SK-N-MC (cell line): Measurements from ENCODE around the gene VAV3.

Experiments used
- EZH2 ChIP-seq: fragments of 200-600 bp; sonication (generic); IDR thresholded peaks from one replicate; pipeline ENCODE4 v1.6.1; 2017; ENCODE audit warnings: antibody characterized with exemption
- FOXP2 ChIP-seq: optimal IDR thresholded peaks from 2 replicates; pipeline ENCODE3; 2011; ENCODE audit warnings: mild to moderate bottlenecking, moderate library complexity; ENCODE audit not compliant: insufficient read depth; ENCODE audit errors: extremely low read length, control extremely low read depth
- POLR2AphosphoS5 ChIP-seq: IDR thresholded peaks from 2 replicates; pipeline ENCODE4 v1.6.1; 2012; ENCODE audit warnings: mild to moderate bottlenecking, low read depth, low read length, borderline replicate concordance

DNA sequence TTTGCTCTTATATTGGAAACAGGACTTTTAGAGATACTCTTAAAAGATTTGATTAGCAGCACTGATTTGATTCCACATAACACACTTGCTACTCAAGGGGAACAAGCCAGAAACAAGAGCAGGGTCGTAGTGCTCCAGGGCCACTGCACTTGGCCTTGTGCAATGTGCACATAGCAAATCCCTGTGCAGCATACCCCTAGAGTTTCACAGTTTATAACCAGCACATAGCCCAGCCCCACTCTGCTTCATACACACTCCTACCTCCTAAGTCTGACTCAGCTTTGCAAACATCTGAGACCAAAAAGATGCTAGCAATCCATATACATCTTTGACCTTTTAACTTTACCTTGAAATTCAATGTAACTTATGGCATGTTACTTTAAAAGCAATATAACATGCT is 157.6 kb downstream of the VAV3 start:
- TF ChIP-seq EZH2: no peak
- TF ChIP-seq POLR2AphosphoS5: no peak
- TF ChIP-seq FOXP2: no peak
